DMS 273 (cell line): ENCODE measurements around the gene SUPT3H.

Experiments used
- DNase-seq: peaks from one replicate; lab custom pipeline; 2025; ENCODE audit not compliant: unreplicated experiment; lab: John Stamatoyannopoulos, UW

SUPT3H gene

GRCh38 chr6:45129051-45129450 lies 248.7 kb downstream of the SUPT3H start:
- no peak for DNase-seq

GRCh38 chr6:45127185-45127584 lies 250.5 kb downstream of the SUPT3H start:
- DNase-seq: no peak

- no peak for DNase-seq
Observed at GRCh38 chr6:45126033-45126432, 251.7 kb downstream of the SUPT3H start.

GRCh38 chr6:45123023-45123422 lies 254.7 kb downstream of the SUPT3H start:
- no peak for DNase-seq

- DNase-seq: no peak
Observed at GRCh38 chr6:45118754-45119153, 259.0 kb downstream of the SUPT3H start.

GRCh38 chr6:45116714-45117410 lies 260.9 kb downstream of the SUPT3H start:
- no peak for DNase-seq

GRCh38 chr6:45115696-45116095 lies 262.0 kb downstream of the SUPT3H start:
- no peak for DNase-seq

GRCh38 chr6:45112711-45113110 lies 265.0 kb downstream of the SUPT3H start:
- DNase-seq: no peak

- DNase-seq: no peak
Observed at GRCh38 chr6:45109551-45109950, 268.2 kb downstream of the SUPT3H start.

- no peak for DNase-seq
Observed at GRCh38 chr6:45105170-45105820, 272.4 kb downstream of the SUPT3H start.

- DNase-seq: no peak
Observed at GRCh38 chr6:45104429-45104828, 273.3 kb downstream of the SUPT3H start.

GRCh38 chr6:45098256-45098655 lies 279.5 kb downstream of the SUPT3H start:
- no peak for DNase-seq

- DNase-seq: peak; percentile 12
Observed at GRCh38 chr6:45094831-45095230, 282.9 kb downstream of the SUPT3H start.

- no peak for DNase-seq
Observed at GRCh38 chr6:45092135-45092534, 285.6 kb downstream of the SUPT3H start.

- no peak for DNase-seq
Observed at GRCh38 chr6:45086360-45087084, 291.2 kb downstream of the SUPT3H start.

GRCh38 chr6:45084257-45084656 lies 293.5 kb downstream of the SUPT3H start:
- no peak for DNase-seq

- no peak for DNase-seq
Observed at GRCh38 chr6:45082091-45082490, 295.6 kb downstream of the SUPT3H start.

- no peak for DNase-seq
Observed at GRCh38 chr6:45081634-45082033, 296.1 kb downstream of the SUPT3H start.

- DNase-seq: no peak
Observed at GRCh38 chr6:45078432-45078831, 299.3 kb downstream of the SUPT3H start.

- no peak for DNase-seq
Observed at GRCh38 chr6:45076217-45076930, 301.4 kb downstream of the SUPT3H start.

- no peak for DNase-seq
Observed at GRCh38 chr6:45075246-45075645, 302.5 kb downstream of the SUPT3H start.
